IPS DF 4.7 (cell line): ENCODE data around the gene FBXO24.

ENCODE experiments used
- DNase-seq: peaks from one replicate; pipeline ENCODE4 v3.0.0-alpha.2; 2013; ENCODE audit warnings: low spot score; ENCODE audit errors: extremely low read depth

The FBXO24 gene

GRCh38 chr7:100614308-100614861, 28.3 kb downstream of the FBXO24 start:
- DNase-seq = no peak

GRCh38 chr7:100620239-100620638, 34.1 kb downstream of the FBXO24 start:
- DNase-seq = no peak

GRCh38 chr7:100620804-100621203, 34.7 kb downstream of the FBXO24 start:
- DNase-seq = no peak

GRCh38 chr7:100621554-100621953, 35.4 kb downstream of the FBXO24 start:
- no peak for DNase-seq

GRCh38 chr7:100623951-100624824, 38.1 kb downstream of the FBXO24 start:
- no peak for DNase-seq

GRCh38 chr7:100626055-100626454, 39.9 kb downstream of the FBXO24 start:
- no peak for DNase-seq

- no peak for DNase-seq
Measured at GRCh38 chr7:100626530-100627237, 40.6 kb downstream of the FBXO24 start.

- no peak for DNase-seq
Measured at GRCh38 chr7:100627238-100627549, 41.1 kb downstream of the FBXO24 start.

GRCh38 chr7:100629117-100629716, 43.1 kb downstream of the FBXO24 start:
- no peak for DNase-seq

GRCh38 chr7:100630066-100630465, 43.9 kb downstream of the FBXO24 start:
- no peak for DNase-seq

- no peak for DNase-seq
Measured at GRCh38 chr7:100632951-100633717, 47.0 kb downstream of the FBXO24 start.

- no peak for DNase-seq
Measured at GRCh38 chr7:100639995-100640516, 53.9 kb downstream of the FBXO24 start.

GRCh38 chr7:100640517-100641440, 54.7 kb downstream of the FBXO24 start:
- no peak for DNase-seq

- no peak for DNase-seq
Measured at GRCh38 chr7:100641463-100641859, 55.3 kb downstream of the FBXO24 start, which contains the start of gene TFR2. TSS of gene TFR2 (minus strand) at chr7:100641552. CDS start at chr7:100641509, 43 bp downstream.

- no peak for DNase-seq
Measured at GRCh38 chr7:100641860-100642533, 55.9 kb downstream of the FBXO24 start.

GRCh38 chr7:100642534-100642907, 56.4 kb downstream of the FBXO24 start:
- DNase-seq = no peak

- DNase-seq = no peak
Measured at GRCh38 chr7:100649826-100650565, 63.9 kb downstream of the FBXO24 start.
